GM18508 (cell line): ENCODE data around the gene GRB14.
A peak's percentile ranks its signal among the peaks of the same experiment; 100 is the strongest.

Experiments
- ATAC-seq: cut with Tn5 transposase; IDR thresholded peaks from one replicate; pipeline ENCODE4 v1.9.1; 2021; ENCODE audit warnings: moderate number of reproducible peaks; ENCODE audit not compliant: insufficient read depth, unreplicated experiment

GRB14 gene

GRCh38 chr2:164617466-164617865, 3.8 kb downstream of the GRB14 start:
- no peak for ATAC-seq

- no peak for ATAC-seq
These were observed 7.8 kb downstream of the GRB14 start for GRCh38 chr2:164613321-164613982.

GRCh38 chr2:164609790-164610189, 11.5 kb downstream of the GRB14 start:
- no peak for ATAC-seq

GRCh38 chr2:164606557-164606956, 14.7 kb downstream of the GRB14 start:
- no peak for ATAC-seq

- no peak for ATAC-seq
These were observed 16.0 kb downstream of the GRB14 start for GRCh38 chr2:164605295-164605694.

GRCh38 chr2:164600763-164601162, 20.5 kb downstream of the GRB14 start:
- ATAC-seq = no peak

GRCh38 chr2:164599954-164600589, 21.2 kb downstream of the GRB14 start:
- ATAC-seq = peak; percentile 98

- ATAC-seq = no peak
These were observed 23.3 kb downstream of the GRB14 start for GRCh38 chr2:164597983-164598382.

- ATAC-seq = no peak
These were observed 26.3 kb downstream of the GRB14 start for GRCh38 chr2:164595031-164595430.

- ATAC-seq = no peak
These were observed 27.3 kb downstream of the GRB14 start for GRCh38 chr2:164593959-164594358.

- no peak for ATAC-seq
These were observed 27.7 kb downstream of the GRB14 start for GRCh38 chr2:164593541-164593940.

- ATAC-seq = no peak
These were observed 31.8 kb downstream of the GRB14 start for GRCh38 chr2:164589522-164589921.

- no peak for ATAC-seq
These were observed 40.2 kb downstream of the GRB14 start for GRCh38 chr2:164581050-164581449.

- no peak for ATAC-seq
These were observed 46.4 kb downstream of the GRB14 start for GRCh38 chr2:164574931-164575330.

GRCh38 chr2:164570475-164570874, 50.8 kb downstream of the GRB14 start:
- ATAC-seq = no peak

GRCh38 chr2:164569378-164569777, 51.9 kb downstream of the GRB14 start:
- no peak for ATAC-seq

GRCh38 chr2:164568317-164568716, 53.0 kb downstream of the GRB14 start:
- no peak for ATAC-seq

GRCh38 chr2:164567335-164567989, 53.8 kb downstream of the GRB14 start:
- ATAC-seq = no peak

- ATAC-seq = no peak
These were observed 55.9 kb downstream of the GRB14 start for GRCh38 chr2:164565359-164565758.

- no peak for ATAC-seq
These were observed 58.6 kb downstream of the GRB14 start for GRCh38 chr2:164562666-164563065.

GRCh38 chr2:164561991-164562390, 59.3 kb downstream of the GRB14 start:
- no peak for ATAC-seq

GRCh38 chr2:164561416-164561815, 59.9 kb downstream of the GRB14 start:
- ATAC-seq = no peak
